ENCODE results near the gene VWA3B.
"Not testable (repeated sequence)": the region's sequence is repeated elsewhere in the genome, so short reads cannot be mapped to it uniquely, and the experiment has no call there.

DNA sequence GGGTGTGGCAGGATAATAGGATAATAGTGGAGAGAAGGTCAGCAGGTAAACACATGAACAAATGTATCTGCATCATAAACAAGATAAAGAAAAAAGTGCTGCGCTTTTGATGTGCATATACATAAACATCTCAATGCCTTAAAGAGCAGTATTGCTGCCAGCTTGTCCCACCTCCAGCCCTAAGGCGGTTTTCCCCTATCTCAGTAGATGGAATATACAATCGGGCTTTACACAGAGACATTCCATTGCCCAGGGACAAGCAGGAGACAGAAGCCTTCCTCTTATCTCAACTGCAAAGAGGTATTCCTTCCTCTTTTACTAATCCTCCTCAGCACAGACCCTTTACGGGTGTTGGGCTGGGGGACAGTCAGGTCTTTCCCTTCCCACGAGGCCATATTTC is 43.1 kb downstream of the VWA3B start:
- TF ChIP-seq, protein P1, sequence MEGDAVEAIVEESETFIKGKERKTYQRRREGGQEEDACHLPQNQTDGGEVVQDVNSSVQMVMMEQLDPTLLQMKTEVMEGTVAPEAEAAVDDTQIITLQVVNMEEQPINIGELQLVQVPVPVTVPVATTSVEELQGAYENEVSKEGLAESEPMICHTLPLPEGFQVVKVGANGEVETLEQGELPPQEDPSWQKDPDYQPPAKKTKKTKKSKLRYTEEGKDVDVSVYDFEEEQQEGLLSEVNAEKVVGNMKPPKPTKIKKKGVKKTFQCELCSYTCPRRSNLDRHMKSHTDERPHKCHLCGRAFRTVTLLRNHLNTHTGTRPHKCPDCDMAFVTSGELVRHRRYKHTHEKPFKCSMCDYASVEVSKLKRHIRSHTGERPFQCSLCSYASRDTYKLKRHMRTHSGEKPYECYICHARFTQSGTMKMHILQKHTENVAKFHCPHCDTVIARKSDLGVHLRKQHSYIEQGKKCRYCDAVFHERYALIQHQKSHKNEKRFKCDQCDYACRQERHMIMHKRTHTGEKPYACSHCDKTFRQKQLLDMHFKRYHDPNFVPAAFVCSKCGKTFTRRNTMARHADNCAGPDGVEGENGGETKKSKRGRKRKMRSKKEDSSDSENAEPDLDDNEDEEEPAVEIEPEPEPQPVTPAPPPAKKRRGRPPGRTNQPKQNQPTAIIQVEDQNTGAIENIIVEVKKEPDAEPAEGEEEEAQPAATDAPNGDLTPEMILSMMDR (optimal IDR thresholded peaks at IDR 0.05 in 1 of 3, IDR thresholded peaks at IDR 0.05 in 1 of 3, conservative IDR thresholded peaks at IDR 0.05 in 1 of 3; ENCODE audit: extremely low read depth in 1 of 3, insufficient read depth in 2 of 3, low read length in 3 of 3), result not testable (repeated sequence)
- TF ChIP-seq EZH2 (IDR thresholded peaks at IDR 0.05; ENCODE audit: low read length), result not testable (repeated sequence)

Data from keratinocyte (primary cell).